C4-2B (cell line): ENCODE results near the gene ZCCHC3.

Experiments
- CTCF ChIP-seq: fragments of 450-650 bp; conservative IDR thresholded peaks from 2 replicates; pipeline ENCODE4 v1.5.1; 2017; ENCODE audit warnings: mild to moderate bottlenecking
- ZFX ChIP-seq: fragments of 450-650 bp; IDR thresholded peaks from 2 replicates; pipeline ENCODE4 v1.6.1; 2017

GRCh38 chr20:343107-343506, 45.7 kb downstream of the ZCCHC3 start:
- no peak for TF ChIP-seq CTCF
- TF ChIP-seq ZFX: no peak
